SKM-1 (cell line): ENCODE measurements around the gene CBFA2T2.
"Not testable (repeated sequence)": the region's sequence is repeated elsewhere in the genome, so short reads cannot be mapped to it uniquely, and the experiment has no call there.

Source experiments
- DNase-seq: peaks from one replicate; lab custom pipeline; 2025; ENCODE audit not compliant: unreplicated experiment; lab: John Stamatoyannopoulos, UW

Gene CBFA2T2

DNA sequence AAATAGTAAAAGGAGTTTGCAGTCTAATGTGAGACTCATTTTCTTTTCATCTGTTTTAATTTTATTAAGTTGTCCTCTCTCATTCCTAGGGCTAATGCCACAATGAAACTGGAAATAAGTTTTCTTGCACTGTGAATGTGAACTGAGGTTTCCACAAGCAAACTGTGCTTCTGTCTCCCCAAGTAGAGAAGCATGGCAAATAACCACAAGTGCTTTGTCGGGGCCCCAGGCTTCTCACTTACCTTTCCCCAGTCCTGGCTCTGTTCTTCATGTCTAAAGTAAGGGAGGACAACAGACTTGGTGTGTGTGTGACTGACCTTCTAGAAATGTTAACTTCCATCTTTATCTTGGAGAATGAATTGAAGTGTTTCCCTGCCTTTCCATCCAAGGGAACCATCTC, 80.8 kb downstream of the CBFA2T2 start:
- no peak for DNase-seq

DNA sequence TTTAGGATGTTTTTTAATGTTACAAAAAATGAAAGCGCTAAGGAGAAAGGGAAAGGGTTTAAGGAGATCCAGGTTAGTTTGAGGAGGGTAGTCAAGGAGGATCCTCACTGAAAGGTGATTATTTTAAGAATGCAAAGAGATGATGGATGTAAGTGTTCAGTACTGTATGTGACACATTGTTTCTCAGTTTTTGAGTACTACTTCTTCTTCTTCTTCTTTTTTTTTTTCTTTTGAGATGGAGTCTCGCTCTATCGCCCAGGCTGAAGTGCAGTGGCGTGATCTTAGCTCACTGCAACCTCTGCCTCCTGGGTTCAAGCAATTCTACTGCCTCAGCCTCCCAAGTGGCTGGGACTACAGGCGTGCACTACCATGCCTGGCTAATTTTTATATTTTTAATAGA, 83.4 kb downstream of the CBFA2T2 start:
- DNase-seq: not testable (repeated sequence)

DNA sequence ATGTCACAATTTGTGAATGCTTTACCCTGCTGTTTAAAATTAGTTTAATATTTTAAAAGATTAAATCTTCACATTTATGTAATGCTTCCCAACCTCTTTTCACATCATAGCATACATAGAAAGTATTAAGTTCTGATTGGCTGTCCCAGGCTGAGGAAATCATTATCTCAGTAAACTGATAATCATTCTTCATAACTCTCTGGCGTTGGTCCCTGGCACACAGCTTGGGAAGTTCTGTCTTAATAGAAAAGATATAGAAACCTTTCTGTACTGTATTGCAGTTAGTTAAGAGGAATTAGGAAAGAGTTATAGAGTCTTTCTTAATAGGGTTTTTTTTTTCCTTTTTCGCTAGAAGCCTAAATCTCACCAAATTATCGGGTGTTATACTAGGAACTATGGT, 85.4 kb downstream of the CBFA2T2 start:
- DNase-seq: no peak

DNA sequence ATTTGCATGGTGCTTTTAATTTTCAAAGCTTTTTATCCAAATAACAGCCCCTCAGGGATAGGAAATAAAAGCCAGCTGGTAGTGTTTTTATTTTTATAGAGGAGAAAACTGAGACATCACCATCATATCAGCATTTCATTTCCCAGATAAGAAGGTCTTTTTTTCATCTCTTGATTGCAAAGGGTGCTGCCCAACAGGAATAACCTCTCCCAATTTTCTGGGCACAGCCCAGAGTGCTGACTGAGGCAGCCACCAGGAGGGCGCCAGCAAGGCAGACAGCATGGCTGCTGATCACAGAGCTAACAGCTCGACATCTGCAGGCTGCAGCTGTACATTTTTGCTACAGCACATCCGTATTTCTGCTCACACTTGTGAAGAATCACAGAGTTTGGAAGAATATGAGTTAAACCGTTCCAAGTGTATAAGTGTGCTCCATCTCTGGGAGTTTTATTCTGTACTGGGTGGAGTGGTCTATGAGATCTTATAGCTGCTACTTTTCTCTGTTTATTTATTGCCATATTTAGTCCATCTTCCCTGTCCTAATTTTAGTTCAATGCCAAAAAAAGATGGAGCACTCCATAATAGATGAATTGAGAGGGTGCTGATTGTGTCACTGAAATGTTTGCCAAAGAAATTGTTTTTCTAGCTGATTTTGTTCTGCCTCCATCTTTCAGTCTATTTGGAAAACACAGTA, 86.7 kb downstream of the CBFA2T2 start:
- DNase-seq: no peak

GRCh38 chr20:33578510-33578909, 88.6 kb downstream of the CBFA2T2 start:
- DNase-seq: no peak

- DNase-seq: no peak
These were observed 93.2 kb downstream of the CBFA2T2 start for GRCh38 chr20:33583143-33583542.

DNA sequence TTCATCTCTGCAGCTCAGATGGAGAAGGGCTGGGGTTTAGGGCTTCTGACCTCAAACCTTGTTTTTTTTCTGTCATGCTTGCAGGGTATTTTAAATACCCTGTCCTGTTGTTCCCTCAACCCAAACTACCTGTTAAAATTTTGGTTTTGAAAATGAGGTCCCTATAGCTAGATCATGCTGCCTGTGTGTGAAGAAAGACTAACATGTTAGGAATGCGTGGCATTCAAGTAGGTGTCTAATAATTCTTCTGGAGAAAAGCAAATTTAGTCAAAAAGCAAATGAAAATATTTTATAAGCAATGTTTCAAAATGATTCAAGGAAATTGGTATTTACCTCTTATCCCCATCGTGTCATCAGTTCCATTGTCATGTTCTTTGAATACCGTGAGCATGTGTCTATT, 95.1 kb downstream of the CBFA2T2 start:
- DNase-seq: no peak

GRCh38 chr20:33585413-33585812, 95.5 kb downstream of the CBFA2T2 start:
- DNase-seq: no peak

DNA sequence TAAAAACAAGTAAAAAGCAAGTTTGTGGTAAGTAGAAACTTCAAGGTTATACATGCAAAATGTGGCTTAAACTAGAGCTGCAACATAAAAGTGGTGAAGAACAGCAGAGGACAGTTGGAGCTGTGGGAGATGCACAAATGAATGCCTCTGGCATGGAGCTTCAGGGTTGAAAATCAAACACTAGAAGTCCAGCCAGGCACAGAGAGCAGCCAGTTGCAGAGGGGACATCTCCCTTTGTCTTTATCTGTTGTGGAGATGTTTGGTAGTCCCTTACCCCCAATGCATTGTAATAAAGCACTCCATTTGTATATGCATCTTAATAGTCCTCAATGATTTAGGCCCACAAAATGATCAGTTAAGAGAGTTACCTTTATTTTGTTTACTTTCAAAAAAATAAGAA, 99.2 kb downstream of the CBFA2T2 start:
- no peak for DNase-seq

DNA sequence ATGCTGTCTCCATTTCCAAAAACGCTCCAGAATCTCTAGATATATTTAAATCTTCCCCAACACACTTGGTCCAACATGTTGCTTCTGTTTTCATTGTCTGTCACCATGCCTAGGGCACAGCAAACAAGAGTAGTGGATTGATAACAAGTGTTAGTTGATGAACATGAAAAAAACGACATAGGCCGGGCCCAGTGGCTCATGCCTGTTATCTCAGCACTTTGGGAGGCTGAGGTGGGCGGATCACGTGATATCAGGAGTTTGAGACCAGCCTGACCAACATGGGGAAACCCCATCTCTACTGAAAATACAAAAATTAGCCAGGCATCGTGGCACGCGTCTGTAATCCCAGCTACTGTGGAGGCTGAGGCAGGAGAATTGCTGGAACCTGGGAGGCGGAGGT, 102.0 kb downstream of the CBFA2T2 start:
- DNase-seq: not testable (repeated sequence)

DNA sequence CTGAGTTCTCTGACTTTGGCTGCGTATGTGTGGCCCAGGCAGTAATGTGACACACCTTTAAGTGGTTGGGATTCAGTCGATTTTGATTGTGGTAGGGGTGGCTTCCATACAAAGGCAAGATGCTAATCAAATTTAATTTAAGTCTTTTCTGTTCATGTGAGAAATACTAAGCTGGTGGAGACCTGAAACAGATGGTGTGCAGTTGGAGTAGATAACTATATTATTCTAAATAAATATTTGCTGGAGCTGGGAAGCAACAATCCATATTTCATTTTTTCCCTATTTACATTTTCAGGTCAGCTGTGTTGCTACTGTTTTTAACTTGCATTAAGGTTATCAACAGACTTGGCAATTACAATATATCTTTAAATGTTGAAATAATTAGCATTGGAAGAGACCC, 104.8 kb downstream of the CBFA2T2 start:
- DNase-seq: no peak

GRCh38 chr20:33600414-33600813, 110.5 kb downstream of the CBFA2T2 start:
- no peak for DNase-seq

- DNase-seq: no peak
These were observed 111.1 kb downstream of the CBFA2T2 start for GRCh38 chr20:33600981-33601380.

DNA sequence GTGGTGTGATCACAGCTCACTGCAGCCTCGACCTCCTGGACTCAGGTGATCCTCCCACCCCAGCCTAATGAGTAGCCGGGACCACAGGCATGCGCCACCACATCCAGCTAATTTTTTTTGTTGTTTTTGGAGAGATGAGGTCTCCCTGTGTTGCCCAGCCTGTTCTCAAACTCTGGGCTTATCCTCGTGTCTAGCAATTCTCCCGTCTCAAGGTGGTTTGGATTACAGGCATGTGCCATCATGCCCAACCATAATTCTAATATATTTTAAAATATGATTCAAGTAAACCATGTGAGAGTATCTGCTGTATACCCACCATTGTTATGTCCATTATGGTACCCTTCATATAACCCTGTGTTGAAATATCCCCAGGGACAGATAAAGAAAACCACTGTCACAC, 112.0 kb downstream of the CBFA2T2 start:
- DNase-seq: no peak

DNA sequence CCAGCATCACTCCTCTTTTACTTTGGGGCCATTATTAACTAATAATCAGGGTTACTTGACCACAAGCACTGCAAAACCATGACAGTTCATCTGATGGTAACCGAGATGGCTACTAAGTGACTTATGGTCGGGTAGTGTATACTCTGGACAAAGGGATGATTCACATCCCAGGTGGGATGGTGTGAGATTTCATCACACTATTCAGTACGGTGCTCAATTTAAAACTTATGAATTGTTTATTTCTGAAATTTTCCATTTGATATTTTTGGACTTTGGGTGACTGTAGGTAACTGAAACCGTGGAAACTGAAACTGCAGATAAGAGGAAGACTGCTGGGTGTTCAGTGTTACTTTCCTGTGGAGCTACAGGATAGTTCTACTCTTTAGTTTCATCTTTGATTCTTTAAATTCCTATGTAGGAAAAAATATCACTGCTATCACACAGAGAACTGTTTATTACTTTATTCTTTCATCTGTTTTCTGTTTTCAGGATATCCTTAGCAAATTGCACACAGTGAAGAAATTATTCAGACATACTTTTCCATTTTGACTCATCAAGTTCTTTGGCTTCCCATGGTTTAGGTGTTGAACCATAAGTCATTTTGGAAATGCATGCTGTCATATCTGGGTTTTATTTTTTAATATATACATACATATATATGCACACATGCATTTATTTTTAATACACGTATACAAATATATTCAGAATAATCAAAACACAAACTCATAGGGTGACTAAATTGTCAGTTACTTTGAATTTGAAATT, 113.1 kb downstream of the CBFA2T2 start:
- DNase-seq: no peak

DNA sequence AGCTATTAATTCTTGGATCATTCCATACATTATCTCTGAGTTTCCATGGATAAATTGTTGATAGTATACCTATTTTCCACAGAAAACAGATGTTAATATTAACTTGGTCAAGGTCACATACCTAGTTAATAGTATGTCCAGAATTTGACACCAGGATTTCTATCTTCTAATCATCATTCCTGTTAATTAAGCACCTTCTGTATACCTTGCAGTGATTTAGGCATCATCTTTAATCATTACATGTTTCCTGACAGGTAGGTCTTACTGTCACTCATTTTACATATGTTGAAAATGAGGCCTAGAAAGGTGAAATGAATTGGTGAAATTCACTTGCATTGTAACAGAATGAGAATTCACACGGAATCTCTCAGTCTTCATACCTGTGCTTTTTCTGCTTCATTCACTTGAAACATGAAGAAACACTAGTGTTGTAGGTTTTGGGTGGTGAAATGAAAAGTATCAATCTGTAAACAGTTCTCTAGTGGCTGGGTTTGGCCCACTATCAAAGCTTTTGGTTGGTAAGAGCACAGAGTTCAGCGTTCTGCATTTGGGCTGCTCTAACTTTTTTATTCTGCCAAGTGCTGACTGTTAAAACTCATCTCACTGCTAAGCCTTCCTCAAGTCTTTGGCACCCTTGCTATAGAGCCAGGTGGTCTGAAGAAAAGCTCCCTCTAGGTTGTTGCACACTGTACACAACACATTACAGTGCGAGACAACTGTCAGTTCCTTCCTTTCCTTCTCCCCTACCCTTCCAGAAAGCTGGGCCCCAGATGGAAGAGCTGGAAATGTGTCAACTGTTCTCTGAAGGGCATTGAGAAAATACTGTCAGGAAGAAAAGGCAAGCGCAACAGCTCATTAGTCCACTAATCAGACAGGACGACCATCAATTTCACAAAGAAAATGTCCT, 114.4 kb downstream of the CBFA2T2 start:
- no peak for DNase-seq

DNA sequence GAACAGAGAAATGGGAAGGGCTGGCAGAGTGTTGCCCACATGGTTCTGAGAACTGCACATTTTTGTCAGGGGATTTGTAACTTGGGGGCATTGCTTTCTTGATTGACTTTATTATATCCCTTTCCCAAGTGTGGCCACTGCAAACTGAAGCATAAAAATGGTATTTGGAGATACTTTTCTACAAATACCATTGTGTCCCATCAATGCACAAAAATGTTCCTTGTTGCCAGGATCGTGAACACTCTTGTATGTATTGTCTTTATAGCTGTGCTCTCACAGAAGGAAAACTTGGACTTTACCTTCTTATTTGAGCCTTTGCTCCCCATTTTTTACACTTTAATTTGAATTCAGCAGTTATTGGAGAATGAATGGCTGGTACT, 115.1 kb downstream of the CBFA2T2 start:
- no peak for DNase-seq

DNA sequence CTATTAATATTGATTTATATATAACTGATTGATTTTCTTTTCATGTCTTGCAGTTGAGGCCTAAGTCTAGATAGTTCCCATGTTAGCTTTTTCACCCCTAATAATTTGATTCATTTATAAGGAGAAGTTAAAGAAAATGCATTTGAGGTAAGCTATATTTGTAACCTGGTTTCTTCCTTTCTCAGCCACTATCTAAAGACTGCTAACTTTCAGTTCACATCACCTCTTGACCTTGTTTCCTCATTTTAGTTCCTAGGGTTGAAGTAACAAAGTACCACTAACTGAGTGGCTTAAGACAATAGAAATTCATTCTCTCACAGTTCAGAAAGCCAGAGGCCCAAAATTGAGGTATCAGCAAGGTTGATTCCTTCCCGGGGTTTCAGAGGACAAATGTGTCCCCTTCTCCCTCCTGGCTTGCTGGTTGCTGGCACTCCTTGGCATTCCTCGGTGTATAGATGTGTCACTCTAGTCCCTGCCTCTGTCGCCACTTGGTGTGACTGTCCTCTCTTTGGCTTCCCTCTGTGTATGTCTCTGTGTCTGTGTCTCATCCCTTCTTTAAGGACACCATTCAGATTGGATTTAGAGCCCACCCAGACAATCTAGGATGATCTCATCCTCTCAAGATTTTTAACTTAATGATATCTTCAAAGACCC, 116.3 kb downstream of the CBFA2T2 start:
- no peak for DNase-seq

- no peak for DNase-seq
These were observed 119.6 kb downstream of the CBFA2T2 start for GRCh38 chr20:33609504-33609903.

- no peak for DNase-seq
These were observed 121.2 kb downstream of the CBFA2T2 start for GRCh38 chr20:33611106-33611505.

GRCh38 chr20:33612001-33612400, 122.1 kb downstream of the CBFA2T2 start:
- DNase-seq: no peak
